HK-2 (cell line): ENCODE measurements around the gene LIMS3.
"Not testable (repeated sequence)": the region's sequence is repeated elsewhere in the genome, so short reads cannot be mapped to it uniquely, and the experiment has no call there.

Experiments
- DNase-seq: peaks from one replicate; pipeline ENCODE4 v3.0.0-alpha.2; 2018; ENCODE audit not compliant: unreplicated experiment

LIMS3 gene

GRCh38 chr2:109898462-109899336 lies at the start of gene LIMS3:
Gene LIMS3 (plus strand): TSS chr2:109898688. CDS start chr2:109898729, 41 bp downstream.
- not testable (repeated sequence) for DNase-seq

- not testable (repeated sequence) for DNase-seq
Measured at GRCh38 chr2:109871129-109871751, 27.2 kb upstream of the LIMS3 start.

GRCh38 chr2:109876625-109877024 lies 21.9 kb upstream of the LIMS3 start:
- DNase-seq: not testable (repeated sequence)

- DNase-seq: not testable (repeated sequence)
Measured at GRCh38 chr2:109882112-109882511, 16.4 kb upstream of the LIMS3 start.

- not testable (repeated sequence) for DNase-seq
Measured at GRCh38 chr2:109888414-109888813, 10.1 kb upstream of the LIMS3 start.

GRCh38 chr2:109889909-109890308 lies 8.6 kb upstream of the LIMS3 start:
- DNase-seq: not testable (repeated sequence)

GRCh38 chr2:109891024-109891423 lies 7.5 kb upstream of the LIMS3 start:
- not testable (repeated sequence) for DNase-seq

- not testable (repeated sequence) for DNase-seq
Measured at GRCh38 chr2:109893736-109894135, 4.8 kb upstream of the LIMS3 start.

- DNase-seq: not testable (repeated sequence)
Measured at GRCh38 chr2:109894141-109894540, 4.3 kb upstream of the LIMS3 start.

GRCh38 chr2:109895090-109895869 lies 3.2 kb upstream of the LIMS3 start:
- DNase-seq: not testable (repeated sequence)

GRCh38 chr2:109896212-109896611 lies 2.3 kb upstream of the LIMS3 start:
- DNase-seq: not testable (repeated sequence)

GRCh38 chr2:109897769-109898461 lies 573 bp upstream of the LIMS3 start:
- DNase-seq: not testable (repeated sequence)

GRCh38 chr2:109905796-109906195 lies 7.3 kb downstream of the LIMS3 start:
- DNase-seq: not testable (repeated sequence)

GRCh38 chr2:109908626-109909025 lies 10.1 kb downstream of the LIMS3 start:
- DNase-seq: not testable (repeated sequence)

- not testable (repeated sequence) for DNase-seq
Measured at GRCh38 chr2:109910789-109911188, 12.3 kb downstream of the LIMS3 start.

GRCh38 chr2:109913911-109914310 lies 15.4 kb downstream of the LIMS3 start:
- not testable (repeated sequence) for DNase-seq

GRCh38 chr2:109914552-109914951 lies 16.1 kb downstream of the LIMS3 start:
- not testable (repeated sequence) for DNase-seq

- DNase-seq: not testable (repeated sequence)
Measured at GRCh38 chr2:109915830-109916229, 17.3 kb downstream of the LIMS3 start.

- not testable (repeated sequence) for DNase-seq
Measured at GRCh38 chr2:109920162-109920561, 21.7 kb downstream of the LIMS3 start.

- not testable (repeated sequence) for DNase-seq
Measured at GRCh38 chr2:109921543-109922384, 23.3 kb downstream of the LIMS3 start.
